ENCODE data around the gene FOXP1.

Gene FOXP1

DNA sequence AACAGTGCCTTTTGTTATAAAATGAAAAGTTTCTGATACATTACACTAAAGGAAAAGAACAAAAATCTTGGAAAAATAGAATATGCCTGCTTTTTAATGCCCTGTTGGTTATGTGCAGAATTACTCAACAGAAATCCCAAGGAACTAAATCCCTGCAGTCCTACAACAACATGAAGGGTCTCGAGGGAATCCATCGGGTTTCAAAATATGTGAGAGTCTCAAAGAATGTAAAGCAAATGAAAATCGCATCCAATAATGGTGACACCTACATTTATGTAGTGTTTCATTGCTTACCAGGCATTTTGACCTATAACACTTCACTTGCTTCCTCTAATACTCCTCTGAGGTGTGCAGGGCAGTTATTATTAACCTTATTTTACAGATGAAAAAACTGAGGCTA is 411.3 kb downstream of the FOXP1 start:
- no peak overlapping the region for H3K27ac Mint-ChIP-seq
- H3K4me3 Mint-ChIP-seq, result no peak overlapping the region
- H3K4me1 Mint-ChIP-seq, result peaks cover 45% of the 10 kb centered on the region
- H3K36me3 Mint-ChIP-seq (ENCODE audit: low read depth), result peaks cover 6% of the 10 kb centered on the region
- TF ChIP-seq, protein P1, sequence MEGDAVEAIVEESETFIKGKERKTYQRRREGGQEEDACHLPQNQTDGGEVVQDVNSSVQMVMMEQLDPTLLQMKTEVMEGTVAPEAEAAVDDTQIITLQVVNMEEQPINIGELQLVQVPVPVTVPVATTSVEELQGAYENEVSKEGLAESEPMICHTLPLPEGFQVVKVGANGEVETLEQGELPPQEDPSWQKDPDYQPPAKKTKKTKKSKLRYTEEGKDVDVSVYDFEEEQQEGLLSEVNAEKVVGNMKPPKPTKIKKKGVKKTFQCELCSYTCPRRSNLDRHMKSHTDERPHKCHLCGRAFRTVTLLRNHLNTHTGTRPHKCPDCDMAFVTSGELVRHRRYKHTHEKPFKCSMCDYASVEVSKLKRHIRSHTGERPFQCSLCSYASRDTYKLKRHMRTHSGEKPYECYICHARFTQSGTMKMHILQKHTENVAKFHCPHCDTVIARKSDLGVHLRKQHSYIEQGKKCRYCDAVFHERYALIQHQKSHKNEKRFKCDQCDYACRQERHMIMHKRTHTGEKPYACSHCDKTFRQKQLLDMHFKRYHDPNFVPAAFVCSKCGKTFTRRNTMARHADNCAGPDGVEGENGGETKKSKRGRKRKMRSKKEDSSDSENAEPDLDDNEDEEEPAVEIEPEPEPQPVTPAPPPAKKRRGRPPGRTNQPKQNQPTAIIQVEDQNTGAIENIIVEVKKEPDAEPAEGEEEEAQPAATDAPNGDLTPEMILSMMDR (IDR thresholded peaks at IDR 0.05; ENCODE audit: unreplicated experiment in 3 of 3), result no peak
- no peaks in the 10 kb centered on the region for H3K9me3 Mint-ChIP-seq
- H3K27me3 Mint-ChIP-seq (ENCODE audit: low read depth), result no peaks in the 10 kb centered on the region

DNA sequence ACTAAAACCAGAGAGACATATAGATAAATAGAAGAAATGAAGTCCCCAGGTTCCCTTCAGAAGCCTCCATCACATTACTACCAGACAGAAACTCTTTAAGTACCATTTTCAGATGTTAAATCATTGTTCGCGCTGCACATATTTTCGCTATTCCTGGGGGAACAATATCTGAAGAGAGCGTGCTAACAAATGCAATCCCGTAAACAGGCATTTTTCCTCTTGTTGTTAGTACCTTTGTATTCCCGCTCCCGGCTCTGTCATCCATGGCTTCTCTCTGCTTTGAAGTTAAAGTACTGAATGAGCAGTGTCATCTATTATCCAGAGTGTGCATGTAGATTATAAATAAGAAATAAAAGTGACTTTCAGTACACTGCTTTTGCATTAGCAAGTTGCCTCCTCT is 412.3 kb downstream of the FOXP1 start:
- Mint-ChIP-seq H3K27me3 (ENCODE audit: low read depth) (peaks cover 3% of the 10 kb centered on the region), H3K4me1 (peaks cover 48% of the 10 kb centered on the region), H3K36me3 (ENCODE audit: low read depth) (peaks cover 10% of the 10 kb centered on the region), H3K9me3 (no peaks in the 10 kb centered on the region), H3K27ac (peak overlapping the region in 2 of 3 experiments; percentile 8 to 26), H3K4me3 (no peak overlapping the region)
- TF ChIP-seq, protein P1 (IDR thresholded peaks at IDR 0.05; ENCODE audit: unreplicated experiment in 3 of 3), result no peak

DNA sequence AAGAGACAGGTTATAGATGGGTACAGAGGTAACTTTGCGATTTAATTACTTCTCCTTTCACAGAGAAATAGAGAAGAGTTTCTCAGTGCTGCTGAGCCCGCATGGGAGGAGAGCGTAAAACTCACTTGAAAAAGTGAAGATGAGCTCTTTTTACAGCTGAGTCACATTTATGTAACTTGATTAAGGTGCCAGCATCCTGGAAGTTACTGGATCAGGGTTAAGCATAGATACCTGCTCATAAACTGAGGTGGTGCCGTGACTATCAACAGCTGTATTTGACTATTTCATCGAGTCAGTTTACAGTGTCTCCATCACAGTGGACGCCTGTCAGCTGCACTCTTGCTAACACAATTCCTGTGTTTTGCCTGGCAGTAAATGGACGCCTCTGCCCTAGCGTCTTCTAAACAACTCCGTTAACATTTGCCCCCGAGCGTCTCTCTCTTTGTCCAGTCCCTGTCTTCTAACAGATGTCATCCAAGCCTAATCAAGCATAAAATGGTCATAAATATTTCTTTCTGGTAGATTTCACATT is 414.6 kb downstream of the FOXP1 start:
- Mint-ChIP-seq H3K4me1 (peaks cover 51% of the 10 kb centered on the region), H3K27me3 (ENCODE audit: low read depth) (peaks cover 3% of the 10 kb centered on the region), H3K27ac (peak overlapping the region; percentile 76 to 93 (median 81)), H3K36me3 (ENCODE audit: low read depth) (peaks cover 11% of the 10 kb centered on the region), H3K9me3 (no peaks in the 10 kb centered on the region), H3K4me3 (peak overlapping the region in 2 of 3 experiments; percentile 46 to 50)
- TF ChIP-seq, protein P1 (IDR thresholded peaks at IDR 0.05; ENCODE audit: unreplicated experiment in 3 of 3), result no peak

DNA sequence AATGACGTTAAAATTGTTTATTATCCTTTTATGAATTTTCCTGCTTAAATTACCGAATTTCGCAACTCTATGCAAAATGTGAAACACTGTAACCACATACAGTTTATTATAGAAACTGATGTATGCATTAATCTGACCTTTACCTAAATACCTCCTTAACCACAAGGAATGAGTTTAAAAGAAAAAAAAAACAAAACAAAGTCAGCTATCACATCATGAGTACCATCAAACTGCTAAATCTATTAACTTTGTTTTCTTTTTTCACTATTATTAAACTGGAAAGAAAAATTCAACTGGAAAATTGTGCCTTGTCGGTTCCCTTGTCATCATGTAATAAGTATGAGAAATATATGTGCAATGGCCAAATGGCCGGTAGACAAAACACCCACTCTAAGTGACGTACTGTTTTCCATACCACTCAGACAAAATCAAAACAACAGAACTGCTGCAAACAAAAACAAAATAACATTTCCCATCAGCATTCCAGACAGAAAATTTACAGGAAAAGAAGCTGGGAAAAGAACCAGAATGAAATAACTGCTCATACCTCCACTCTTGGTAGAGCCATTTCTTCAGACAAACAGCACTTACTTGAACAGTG is 415.3 kb downstream of the FOXP1 start:
- Mint-ChIP-seq H3K9me3 (no peaks in the 10 kb centered on the region), H3K36me3 (ENCODE audit: low read depth) (peaks cover 11% of the 10 kb centered on the region), H3K4me3 (peak overlapping the region in 1 of 3 experiments; percentile 45), H3K27ac (peak overlapping the region; percentile 76 to 93 (median 81)), H3K4me1 (peaks cover 58% of the 10 kb centered on the region), H3K27me3 (ENCODE audit: low read depth) (peaks cover 3% of the 10 kb centered on the region)
- TF ChIP-seq, protein P1 (IDR thresholded peaks at IDR 0.05; ENCODE audit: unreplicated experiment in 3 of 3), result no peak

DNA sequence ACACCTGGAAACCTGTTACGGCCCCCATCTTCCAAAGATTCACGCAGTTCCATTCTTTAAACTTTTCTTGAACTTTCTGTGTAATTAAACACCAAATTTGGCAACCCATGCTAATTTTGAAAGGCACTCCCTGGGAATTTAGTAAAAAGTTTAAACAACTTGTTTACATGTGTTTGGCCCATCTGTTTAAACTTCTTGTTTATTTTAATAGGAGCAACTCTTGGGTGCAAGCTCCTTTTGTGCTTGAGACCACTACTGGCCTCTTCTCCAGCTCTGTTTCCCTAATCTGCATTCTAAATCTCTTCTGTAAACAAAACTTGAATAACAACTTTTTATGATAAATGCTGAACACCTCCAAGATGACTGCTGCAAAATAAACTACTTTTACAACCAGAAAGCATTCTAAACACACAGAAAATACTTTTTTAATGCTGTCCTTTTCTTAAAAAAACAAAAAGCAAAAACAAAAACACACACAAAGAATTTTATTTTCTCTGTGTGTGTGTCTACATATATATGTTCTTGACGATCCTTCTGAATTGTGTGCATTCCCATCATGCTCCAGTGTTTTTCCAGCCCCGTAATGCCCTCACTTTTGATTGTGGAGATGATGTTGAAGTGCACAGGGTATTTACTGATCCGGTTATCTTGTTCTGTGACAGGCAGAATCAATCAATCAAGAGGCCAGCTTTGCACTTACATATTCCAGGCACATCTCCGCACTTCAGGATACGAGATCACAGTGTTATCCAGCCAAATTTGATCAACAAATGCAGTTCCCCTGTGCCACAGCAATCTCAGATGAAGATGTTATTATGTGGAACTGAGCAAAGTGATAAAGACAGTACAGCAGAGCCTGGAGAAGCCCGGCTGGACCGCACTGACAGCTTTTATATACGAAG is 416.9 kb downstream of the FOXP1 start:
- Mint-ChIP-seq H3K36me3 (ENCODE audit: low read depth) (peaks cover 11% of the 10 kb centered on the region), H3K4me3 (no peak overlapping the region), H3K27ac (peak overlapping the region in 1 of 3 experiments; percentile 12), H3K9me3 (no peaks in the 10 kb centered on the region), H3K27me3 (ENCODE audit: low read depth) (peaks cover 3% of the 10 kb centered on the region), H3K4me1 (peaks cover 69% of the 10 kb centered on the region)
- TF ChIP-seq, protein P1 (IDR thresholded peaks at IDR 0.05; ENCODE audit: unreplicated experiment in 3 of 3), result no peak
